ENCODE measurements around the gene OSBPL6.

Gene OSBPL6

GRCh38 chr2:178199334-178199733, 5.0 kb downstream of the OSBPL6 start:
- DNase-seq: no peak

GRCh38 chr2:178200331-178200730, 6.0 kb downstream of the OSBPL6 start:
- DNase-seq: no peak

GRCh38 chr2:178202927-178203326, 8.6 kb downstream of the OSBPL6 start:
- no peak for DNase-seq

- DNase-seq: no peak
Measured at GRCh38 chr2:178204977-178205376, 10.7 kb downstream of the OSBPL6 start.

- no peak for DNase-seq
Measured at GRCh38 chr2:178205853-178206521, 11.7 kb downstream of the OSBPL6 start.

- no peak for DNase-seq
Measured at GRCh38 chr2:178208336-178208735, 14.0 kb downstream of the OSBPL6 start.

GRCh38 chr2:178208817-178209216, 14.5 kb downstream of the OSBPL6 start:
- DNase-seq: no peak

- DNase-seq: no peak
Measured at GRCh38 chr2:178211460-178211859, 17.1 kb downstream of the OSBPL6 start.

- no peak for DNase-seq
Measured at GRCh38 chr2:178211943-178212342, 17.6 kb downstream of the OSBPL6 start.

- DNase-seq: no peak
Measured at GRCh38 chr2:178213991-178214390, 19.7 kb downstream of the OSBPL6 start.

- DNase-seq: no peak
Measured at GRCh38 chr2:178219247-178219646, 24.9 kb downstream of the OSBPL6 start.

- no peak for DNase-seq
Measured at GRCh38 chr2:178220814-178221213, 26.5 kb downstream of the OSBPL6 start.

GRCh38 chr2:178221556-178221955, 27.2 kb downstream of the OSBPL6 start:
- DNase-seq: no peak

GRCh38 chr2:178223806-178224205, 29.5 kb downstream of the OSBPL6 start:
- DNase-seq: no peak

- DNase-seq: no peak
Measured at GRCh38 chr2:178225006-178225805, 30.9 kb downstream of the OSBPL6 start.

GRCh38 chr2:178227187-178227586, 32.9 kb downstream of the OSBPL6 start:
- no peak for DNase-seq

- no peak for DNase-seq
Measured at GRCh38 chr2:178229927-178230326, 35.6 kb downstream of the OSBPL6 start.

- no peak for DNase-seq
Measured at GRCh38 chr2:178230396-178230795, 36.1 kb downstream of the OSBPL6 start.

GRCh38 chr2:178233428-178233827, 39.1 kb downstream of the OSBPL6 start:
- DNase-seq: no peak

GRCh38 chr2:178234648-178235047, 40.3 kb downstream of the OSBPL6 start:
- DNase-seq: no peak

GRCh38 chr2:178237488-178238153, 43.3 kb downstream of the OSBPL6 start:
- no peak for DNase-seq

- no peak for DNase-seq
Measured at GRCh38 chr2:178238154-178238521, 43.8 kb downstream of the OSBPL6 start.

- DNase-seq: no peak
Measured at GRCh38 chr2:178238750-178239149, 44.4 kb downstream of the OSBPL6 start.

Measured in activated effector memory CD4-positive, alpha-beta T cell treated with Interleukin-2 at 50 U/mL for 16 hours (primary cell).